Erythroblast (primary cell): Measurements from ENCODE around the gene A4GALT.
"Not testable (repeated sequence)": the region's sequence is repeated elsewhere in the genome, so short reads cannot be mapped to it uniquely, and the experiment has no call there.

Experiments
- DNase-seq, 2 experiments: peaks; one replicate each; lab custom pipeline; 2025; lab: John Stamatoyannopoulos, UW
- GATA1 ChIP-seq: IDR thresholded peaks from 2 replicates; pipeline ENCODE4 v1.6.1; 2011; ENCODE audit warnings: low read depth, mild to moderate bottlenecking, control low read depth, low read length, moderate library complexity
- POLR2A ChIP-seq: IDR thresholded peaks from 2 replicates; pipeline ENCODE4 v1.6.1; 2011; ENCODE audit warnings: mild to moderate bottlenecking, low read length

The A4GALT gene

DNA sequence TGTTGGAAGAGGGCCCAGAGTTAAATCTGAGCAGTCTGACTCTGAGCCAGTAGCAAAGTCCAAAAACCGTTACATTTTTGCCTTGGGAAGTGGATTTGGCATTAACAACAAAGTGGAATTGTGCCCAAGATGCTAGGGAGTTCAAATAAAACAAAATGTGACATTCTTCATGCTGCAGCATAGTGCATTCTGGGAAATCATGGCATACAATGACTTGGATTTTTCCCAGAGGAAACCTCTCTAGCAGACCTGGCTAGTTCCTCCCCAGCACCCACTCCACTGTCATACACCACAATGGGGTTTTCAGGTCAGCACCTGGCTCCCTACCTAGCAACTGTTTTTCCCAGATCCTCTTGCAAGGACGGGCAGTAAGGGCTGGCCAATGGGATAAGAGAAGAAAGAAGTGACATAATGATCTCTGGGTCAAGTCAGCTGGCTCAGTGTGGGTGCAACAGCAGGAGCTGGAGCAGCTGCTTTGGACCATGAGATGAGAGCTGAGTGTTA, 46.7 kb downstream of the A4GALT start:
- TF ChIP-seq POLR2A (no peak), GATA1 (no peak)
- no peak for DNase-seq

DNA sequence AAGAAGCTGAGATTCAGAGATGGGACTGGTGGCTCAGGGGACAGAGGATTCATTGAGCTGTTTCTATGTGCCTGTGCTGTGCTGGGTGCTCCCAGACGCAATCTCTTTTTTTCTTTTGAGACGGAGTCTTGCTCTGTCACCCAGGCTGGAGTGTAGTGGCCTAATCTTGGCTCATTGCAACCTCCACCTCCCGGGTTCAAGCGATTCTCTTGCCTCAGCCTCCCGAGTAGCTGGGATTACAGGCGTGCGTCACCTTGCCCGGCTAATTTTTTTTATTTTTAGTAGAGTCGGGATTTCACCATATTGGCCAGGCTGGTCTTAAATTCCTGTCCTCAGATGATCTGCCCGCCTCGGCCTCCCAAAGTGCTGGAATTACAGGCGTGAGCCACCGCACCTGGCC, 47.6 kb downstream of the A4GALT start:
- DNase-seq = not testable (repeated sequence)

DNA sequence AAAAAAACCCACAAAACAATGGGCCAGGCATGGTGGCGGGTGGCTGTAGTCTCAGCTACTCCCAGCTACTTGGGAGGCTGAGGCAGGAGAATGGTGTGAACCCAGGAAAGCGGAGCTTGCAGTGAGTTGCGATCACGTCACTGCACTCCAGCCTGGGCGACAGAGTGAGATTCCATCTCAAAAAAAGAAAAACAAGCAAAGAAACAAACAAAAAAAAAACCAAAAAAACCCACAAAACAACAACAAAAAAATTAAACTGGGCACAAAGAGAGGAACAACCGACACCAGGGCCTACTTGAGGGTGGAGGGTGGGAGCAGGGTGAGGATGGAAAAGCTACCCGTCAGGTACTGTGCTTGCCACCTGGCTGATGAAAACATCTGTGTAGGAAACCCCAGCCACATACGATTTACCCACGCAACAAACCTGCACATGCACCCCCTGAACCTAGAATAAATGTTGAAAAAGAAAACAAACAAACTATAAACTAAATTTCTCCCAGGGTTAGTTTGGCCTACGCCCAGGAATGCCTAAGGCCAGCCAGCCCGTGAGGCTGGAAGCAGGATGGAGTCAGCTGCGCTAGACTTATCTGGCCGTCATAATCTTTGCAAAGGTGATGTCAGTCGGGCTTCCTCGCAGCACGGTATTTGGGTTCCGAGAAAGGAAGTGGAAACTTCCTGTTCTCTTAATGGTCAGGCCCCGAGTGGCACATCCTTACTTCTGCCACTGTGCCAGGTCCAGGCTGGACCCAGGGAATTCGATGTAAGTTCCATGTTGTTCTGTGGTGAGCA, 49.6 kb downstream of the A4GALT start:
- TF ChIP-seq GATA1 (no peak), POLR2A (no peak)
- DNase-seq = no peak

DNA sequence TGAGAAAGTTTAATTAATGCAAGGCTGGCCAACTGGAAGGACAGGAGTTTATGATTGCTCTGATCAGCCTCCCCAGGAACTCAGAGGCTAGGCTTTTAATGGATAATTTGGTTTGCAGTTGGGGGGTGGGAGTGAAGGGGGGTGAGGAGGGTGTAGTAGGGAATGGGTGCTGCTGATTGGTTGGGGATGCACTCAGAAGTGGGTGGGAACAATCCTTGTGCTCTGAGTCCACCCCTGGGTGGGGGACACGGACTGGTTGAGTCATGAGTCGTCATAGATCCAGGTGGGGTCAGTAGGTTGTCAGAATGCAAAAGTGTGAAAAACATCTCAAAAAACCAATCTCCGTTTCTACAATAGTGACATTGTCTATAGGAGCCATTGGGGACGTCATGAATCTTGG, 50.6 kb downstream of the A4GALT start:
- TF ChIP-seq POLR2A = no peak
- no peak for TF ChIP-seq GATA1
- no peak for DNase-seq

DNA sequence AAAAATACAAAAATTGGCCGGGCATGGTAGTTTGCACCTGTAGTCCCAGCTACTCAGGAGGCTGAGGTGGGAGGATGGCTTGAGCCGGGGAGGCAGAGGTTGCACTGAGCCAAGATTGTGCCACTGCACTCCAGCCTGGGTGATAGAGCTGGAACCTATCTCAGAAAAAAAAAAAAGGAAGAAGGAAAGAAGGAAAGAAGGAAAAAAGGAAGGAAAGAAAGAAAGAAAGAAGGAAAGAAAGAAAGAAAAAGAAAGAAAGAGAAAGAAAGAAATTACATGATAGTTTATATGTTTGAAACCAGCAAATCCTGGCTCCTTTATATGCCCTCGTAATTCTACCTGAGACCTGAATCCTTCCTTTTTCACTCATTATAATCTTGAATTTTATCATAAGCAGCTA, 54.3 kb downstream of the A4GALT start:
- DNase-seq = not testable (repeated sequence)

DNA sequence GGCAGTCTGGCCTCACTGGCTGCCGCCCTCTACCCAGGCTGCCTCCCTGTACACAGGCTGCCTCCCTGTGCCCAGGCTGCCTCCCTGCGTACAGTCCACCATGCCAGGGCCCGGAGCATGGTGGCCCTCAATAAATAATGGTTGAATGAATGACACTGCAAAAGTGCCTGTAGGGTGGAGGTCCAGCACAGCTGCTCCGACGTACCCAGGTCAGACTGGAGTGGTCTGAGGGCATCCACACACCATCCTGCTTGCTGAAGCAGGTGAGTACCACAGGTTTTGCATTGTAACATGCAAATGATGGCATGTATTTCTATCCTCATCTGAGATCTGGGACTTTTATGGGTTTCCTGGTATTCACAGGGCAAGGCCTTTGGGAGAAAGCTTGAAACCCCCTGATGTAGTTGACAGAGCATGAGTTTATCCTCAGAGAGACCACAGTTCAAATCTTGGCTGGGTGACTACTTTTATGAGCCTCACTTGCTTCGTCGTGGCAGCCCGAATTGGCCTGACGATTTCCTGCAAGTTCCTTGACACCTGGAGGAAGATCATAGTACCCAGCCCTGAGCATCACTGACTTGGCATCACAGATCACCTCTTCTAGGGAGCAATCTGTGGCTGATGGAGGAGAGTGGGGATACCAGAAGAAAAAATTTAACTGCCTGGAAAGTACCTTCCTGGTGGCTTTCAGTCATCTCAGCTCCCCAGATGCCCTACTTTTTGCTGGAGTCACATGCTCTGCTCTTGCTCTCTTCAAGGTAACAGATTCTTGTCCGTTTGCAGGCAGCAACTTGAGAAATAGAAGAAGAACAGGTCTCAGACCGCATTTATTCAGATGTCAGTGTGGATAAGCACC, 55.5 kb downstream of the A4GALT start:
- no peak for DNase-seq
- TF ChIP-seq POLR2A (no peak), GATA1 (no peak)

DNA sequence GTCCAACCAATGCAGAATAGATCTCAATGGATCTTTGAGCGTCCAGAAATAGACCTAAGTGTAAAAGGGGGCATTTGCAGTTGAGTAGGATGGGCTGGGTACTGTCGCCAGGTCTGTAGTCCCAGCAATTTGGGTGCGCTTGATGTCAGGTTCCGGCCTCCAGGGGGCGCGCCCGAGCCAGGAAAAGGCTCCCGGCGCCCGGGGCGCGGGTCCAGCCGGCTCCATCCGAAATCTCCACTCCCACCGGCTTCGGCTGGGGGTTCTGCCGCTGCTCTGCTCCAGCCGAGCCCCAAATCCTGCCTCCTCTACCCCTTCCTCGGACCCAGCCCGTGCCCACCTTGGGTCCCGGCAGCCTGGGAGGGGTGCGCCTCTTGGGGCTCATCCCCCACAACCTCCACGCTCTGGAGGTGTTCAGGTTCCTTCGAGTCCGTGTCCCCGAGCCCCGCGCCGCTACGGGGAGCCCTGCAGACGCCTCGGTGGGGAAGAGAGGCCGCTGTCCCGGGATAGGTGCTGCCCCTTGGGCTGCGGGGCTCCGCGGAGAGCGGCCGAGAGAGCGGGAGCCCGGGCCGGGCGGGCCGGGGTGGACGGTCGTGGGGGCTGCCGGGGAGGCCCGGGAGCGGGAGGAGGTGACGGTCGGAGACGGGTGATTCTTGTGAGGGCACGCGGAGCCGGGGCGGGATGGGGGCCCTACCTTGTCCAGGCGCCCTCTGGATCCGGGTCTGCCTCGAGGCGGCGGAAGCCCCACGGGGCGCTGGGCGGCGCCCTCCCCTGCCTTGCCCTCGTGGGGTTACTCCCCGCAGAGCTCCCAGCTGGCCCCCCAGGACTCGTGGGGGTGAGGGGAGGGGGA, 58.5 kb downstream of the A4GALT start:
- peak; percentile 69 to 84 for DNase-seq
- no peak for TF ChIP-seq GATA1
- TF ChIP-seq POLR2A = no peak

DNA sequence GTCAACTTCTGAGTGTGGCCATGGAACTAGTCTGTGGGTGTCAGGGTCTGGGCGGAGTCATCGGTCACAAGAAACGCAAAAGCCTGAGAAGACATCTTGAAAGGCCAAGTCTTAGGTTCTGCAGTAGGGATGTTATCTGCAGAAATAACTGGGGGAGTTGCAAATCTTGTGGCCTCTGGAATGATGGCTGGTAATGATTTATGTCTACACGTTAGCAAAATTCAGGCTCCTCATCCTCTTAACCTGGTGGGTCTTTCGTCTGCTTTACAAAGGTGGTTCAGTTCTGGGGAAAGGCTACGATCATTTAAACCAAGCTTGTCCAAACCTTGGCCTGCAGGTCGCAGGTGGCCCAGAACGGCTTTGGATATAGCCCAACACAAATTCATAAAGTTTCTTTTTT, 64.1 kb downstream of the A4GALT start:
- no peak for DNase-seq

DNA sequence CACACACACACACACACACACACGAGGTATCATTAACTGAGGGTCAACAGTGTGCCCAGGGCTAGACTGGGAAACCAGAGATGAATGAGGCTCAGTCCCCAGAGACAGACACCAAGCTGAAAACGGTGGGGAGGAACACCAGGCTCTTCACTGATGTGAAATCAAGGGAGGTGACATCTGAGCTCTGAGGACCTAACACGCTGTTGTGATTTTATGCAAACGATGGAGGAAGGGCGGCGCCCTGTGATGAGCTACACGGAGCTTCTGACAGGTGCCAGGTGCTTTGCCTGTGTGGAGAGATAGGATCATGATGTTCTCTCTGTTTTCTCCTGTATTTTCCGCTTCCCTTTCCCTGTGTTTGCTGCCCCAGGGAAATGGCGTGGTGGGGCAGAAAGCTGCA, 65.0 kb downstream of the A4GALT start:
- no peak for DNase-seq
- no peak for TF ChIP-seq POLR2A
- TF ChIP-seq GATA1 = no peak

More for the DNA sequence above, 64.1 kb downstream of the A4GALT start:
- TF ChIP-seq POLR2A (no peak), GATA1 (no peak)

DNA sequence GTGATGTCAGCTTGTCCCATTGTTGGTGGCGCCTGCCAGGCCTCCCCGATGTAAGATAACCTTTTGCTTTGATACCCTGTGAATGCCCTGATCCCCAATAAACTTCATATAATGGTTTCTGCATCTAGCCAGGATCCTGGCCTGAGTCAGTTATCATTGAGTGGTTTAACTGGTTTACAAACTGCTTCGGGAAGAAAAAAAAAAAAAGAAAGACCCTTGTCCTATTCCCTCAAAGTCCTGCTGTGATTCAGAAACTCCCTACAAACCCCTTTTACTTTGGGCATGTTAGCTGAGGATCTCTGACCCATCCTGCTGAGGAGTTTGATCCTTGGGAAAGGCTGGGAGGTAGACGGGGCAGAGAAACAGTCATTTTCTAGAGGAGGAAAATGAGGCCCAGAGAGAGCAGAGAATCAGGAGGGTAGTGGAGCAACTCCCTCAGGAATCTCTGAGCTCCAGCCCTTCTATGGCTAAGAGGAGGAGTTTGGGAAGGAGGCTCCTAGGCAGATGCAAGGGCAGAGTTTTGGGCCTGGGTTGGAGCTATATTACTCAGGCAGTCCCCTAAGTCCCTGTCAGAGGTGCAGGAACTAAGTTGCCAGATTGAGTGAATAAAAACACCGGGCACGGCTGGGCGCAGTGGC, 66.1 kb downstream of the A4GALT start:
- TF ChIP-seq GATA1 = no peak
- no peak for TF ChIP-seq POLR2A
- DNase-seq = no peak

DNA sequence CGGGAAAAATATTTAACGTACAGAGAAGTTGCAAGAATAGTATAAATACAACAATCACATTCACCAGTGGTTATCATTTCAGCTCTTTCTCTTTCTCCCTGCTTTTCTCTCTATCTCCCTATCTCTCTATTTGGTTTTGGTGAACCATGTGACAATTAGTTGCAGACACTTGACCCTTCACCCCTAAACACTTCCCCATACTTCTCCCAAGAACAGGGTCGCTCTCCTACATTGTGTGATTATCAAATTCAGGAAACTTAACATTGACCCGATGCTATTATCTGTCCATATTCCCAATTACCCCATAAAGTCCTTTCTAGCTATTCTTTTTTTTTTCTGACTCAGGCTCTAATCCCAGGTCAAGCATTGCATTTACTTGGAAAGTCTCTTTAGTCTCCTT, 66.7 kb downstream of the A4GALT start:
- TF ChIP-seq GATA1 (no peak), POLR2A (no peak)
- no peak for DNase-seq

DNA sequence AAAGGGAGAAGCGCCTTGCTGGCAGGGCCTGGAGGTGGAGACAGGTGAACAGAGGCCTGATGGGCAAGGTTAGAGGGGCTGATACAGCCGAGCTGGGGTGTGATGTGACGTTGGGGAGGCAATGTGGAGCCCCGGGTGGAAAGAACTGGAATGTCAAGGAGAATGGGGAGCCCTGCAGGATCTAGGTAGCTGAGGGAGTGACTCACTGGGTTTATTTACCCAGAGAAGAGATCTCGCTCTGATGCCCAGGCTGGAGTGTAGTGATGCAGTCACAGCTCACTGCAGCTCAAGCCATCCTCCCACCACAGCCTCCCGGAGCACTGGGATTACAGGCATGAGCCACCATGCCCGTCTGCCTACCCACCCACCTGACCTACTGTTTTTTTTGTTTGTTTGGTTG, 69.5 kb downstream of the A4GALT start:
- no peak for TF ChIP-seq POLR2A
- no peak for TF ChIP-seq GATA1
- DNase-seq = no peak

DNA sequence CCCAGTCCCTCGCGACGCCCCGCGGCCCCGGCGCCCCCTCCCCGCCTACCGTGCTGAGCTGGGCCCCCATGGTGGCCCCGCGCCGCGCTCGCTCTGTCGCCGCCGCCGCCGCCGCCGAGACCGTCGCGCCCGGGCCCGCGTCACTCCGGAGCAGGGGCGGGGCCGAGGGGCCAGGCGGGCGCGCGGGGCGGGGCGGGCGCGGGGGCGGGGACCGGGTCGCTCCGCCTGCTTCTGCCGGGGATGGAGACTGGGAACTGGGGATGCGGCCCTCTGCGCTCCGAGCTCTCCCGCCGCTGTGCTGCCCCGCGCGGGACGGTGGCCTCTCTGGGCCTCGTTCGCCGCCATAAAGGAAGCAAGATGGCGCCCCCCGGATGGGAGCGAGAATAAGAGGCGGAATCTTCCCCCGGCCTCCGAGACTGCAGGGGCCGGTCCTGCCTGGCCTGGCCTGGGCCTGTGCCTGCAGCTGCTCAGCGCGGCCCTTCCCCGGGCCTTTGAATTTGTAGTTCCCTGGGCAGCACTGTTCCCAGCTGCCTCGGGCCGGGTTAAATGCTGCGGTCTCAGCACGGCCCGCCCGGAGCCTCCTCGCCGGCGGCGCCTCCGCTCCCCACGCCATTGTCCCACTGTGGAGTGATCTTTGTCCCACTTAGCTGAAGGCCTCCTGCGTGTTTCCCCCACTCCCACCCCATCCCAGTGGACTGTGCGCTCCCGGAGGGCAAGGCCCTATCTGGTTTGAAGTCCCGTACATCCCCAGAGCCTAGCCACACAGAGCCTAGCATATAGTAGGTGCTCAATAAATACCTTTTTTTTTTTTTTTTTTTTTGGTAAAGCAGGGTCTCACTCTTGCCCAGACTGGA, 71.2 kb downstream of the A4GALT start, which contains the start of gene CYB5R3:
TSS of gene CYB5R3 (minus strand) at position 147 of the 854 bp plus-strand sequence. CDS start at position 70, 77 bp downstream.
- DNase-seq = peak; percentile 87 to 91
- peak; percentile 8 for TF ChIP-seq POLR2A
- TF ChIP-seq GATA1 = no peak
